H9 (cell line): ENCODE measurements around the gene CTPS1. TPM values are rescaled to one million over a fixed set of nuclear protein-coding genes. Genes with fewer than 3 reads are reported as not detected.

ENCODE experiments used
- DNase-seq: peaks from one replicate; pipeline ENCODE4 v3.0.0-alpha.2; 2017
- H2AFZ ChIP-seq: one replicate; pipeline ENCODE4 v1.6.1; 2013; ENCODE audit warnings: mild to moderate bottlenecking, low read length, control low read depth, moderate library complexity
- H2AK5ac ChIP-seq: 2 replicates; pipeline ENCODE4 v1.6.1; 2013; ENCODE audit warnings: low read length, control low read depth, mixed read lengths; ENCODE audit not compliant: insufficient read length
- H2BK120ac ChIP-seq: one replicate; pipeline ENCODE4 v1.6.1; 2013; ENCODE audit warnings: low read depth, mild to moderate bottlenecking, low read length, control low read depth, inconsistent platforms; ENCODE audit not compliant: poor library complexity, severe bottlenecking
- H2BK12ac ChIP-seq: 2 replicates; pipeline ENCODE4 v1.6.1; 2013; ENCODE audit warnings: low read length, control low read depth, mixed read lengths, low read depth; ENCODE audit not compliant: insufficient read length
- H2BK15ac ChIP-seq: 2 replicates; pipeline ENCODE4 v1.6.1; 2013; ENCODE audit warnings: low read depth, low read length, control low read depth
- H2BK20ac ChIP-seq: one replicate; pipeline ENCODE4 v1.6.1; 2013; ENCODE audit warnings: low read depth, mild to moderate bottlenecking, low read length, control low read depth, inconsistent platforms; ENCODE audit not compliant: poor library complexity, severe bottlenecking
- H2BK5ac ChIP-seq: 2 replicates; pipeline ENCODE4 v1.6.1; 2013; ENCODE audit warnings: low read length, control low read depth, mixed read lengths; ENCODE audit not compliant: insufficient read length
- H3K14ac ChIP-seq: 2 replicates; pipeline ENCODE4 v1.6.1; 2013; ENCODE audit warnings: low read length, control low read depth; ENCODE audit not compliant: insufficient read depth
- H3K18ac ChIP-seq: 2 replicates; pipeline ENCODE4 v1.6.1; 2013; ENCODE audit warnings: low read depth, mild to moderate bottlenecking, mixed read lengths, low read length, control low read depth; ENCODE audit not compliant: insufficient read length
- H3K23ac ChIP-seq: 2 replicates; pipeline ENCODE4 v1.6.1; 2013; ENCODE audit warnings: low read length, control low read depth, mixed read lengths, low read depth; ENCODE audit not compliant: insufficient read length
- H3K23me2 ChIP-seq: 2 replicates; pipeline ENCODE4 v1.6.1; 2013; ENCODE audit warnings: low read depth, mild to moderate bottlenecking, mixed read lengths, low read length, control low read depth; ENCODE audit not compliant: insufficient read length, poor library complexity, severe bottlenecking
- H3K27ac ChIP-seq: 2 replicates; pipeline ENCODE4 v1.5.1; 2013; ENCODE audit warnings: low read length, control low read depth, mixed read lengths, low read depth; ENCODE audit not compliant: insufficient read length
- H3K27me3 ChIP-seq: 2 replicates; pipeline ENCODE4 v1.6.1; 2013; ENCODE audit warnings: low read length, control low read depth, inconsistent platforms; ENCODE audit not compliant: insufficient read depth
- H3K4ac ChIP-seq: 2 replicates; pipeline ENCODE4 v1.6.1; 2013; ENCODE audit warnings: low read depth, mild to moderate bottlenecking, control low read depth, inconsistent platforms, low read length, moderate library complexity
- H3K4me1 ChIP-seq: 2 replicates; pipeline ENCODE4 v1.6.1; 2013; ENCODE audit warnings: low read length, control low read depth, inconsistent platforms; ENCODE audit not compliant: insufficient read depth
- H3K4me2 ChIP-seq: 2 replicates; pipeline ENCODE4 v1.6.1; 2013; ENCODE audit warnings: low read length, control low read depth, mixed read lengths; ENCODE audit not compliant: insufficient read length, insufficient read depth
- H3K56ac ChIP-seq: 2 replicates; pipeline ENCODE4 v1.6.1; 2013; ENCODE audit warnings: low read depth, mild to moderate bottlenecking, mixed read lengths, low read length, control low read depth; ENCODE audit not compliant: insufficient read length
- H3K79me1 ChIP-seq: 2 replicates; pipeline ENCODE4 v1.6.1; 2013; ENCODE audit warnings: low read depth, mild to moderate bottlenecking, moderate library complexity, low read length, control low read depth, inconsistent platforms; ENCODE audit not compliant: insufficient read depth, poor library complexity, severe bottlenecking
- H3K79me2 ChIP-seq: 2 replicates; pipeline ENCODE4 v1.6.1; 2013; ENCODE audit warnings: low read length, control low read depth, inconsistent platforms; ENCODE audit not compliant: insufficient read depth
- H3K9ac ChIP-seq: 2 replicates; pipeline ENCODE4 v1.6.1; 2013; ENCODE audit warnings: low read length, control low read depth, mixed read lengths; ENCODE audit not compliant: insufficient read length; ENCODE audit errors: extremely low read depth
- H3K9me3 ChIP-seq: one replicate; pipeline ENCODE4 v1.6.1; 2013; ENCODE audit warnings: low read depth, low read length, inconsistent platforms; ENCODE audit not compliant: control insufficient read depth
- H3T11ph ChIP-seq: one replicate; pipeline ENCODE4 v1.6.1; 2013; ENCODE audit warnings: mild to moderate bottlenecking, low read length, control low read depth, inconsistent platforms
- H4K20me1 ChIP-seq: one replicate; pipeline ENCODE4 v1.6.1; 2013; ENCODE audit not compliant: control insufficient read depth, insufficient read length, insufficient read depth
- H4K5ac ChIP-seq: 2 replicates; pipeline ENCODE4 v1.6.1; 2013; ENCODE audit warnings: low read depth, mild to moderate bottlenecking, mixed read lengths, low read length, control low read depth; ENCODE audit not compliant: insufficient read length
- H4K8ac ChIP-seq: replicated peaks from 2 replicates; pipeline ENCODE4 v1.6.1; 2013; ENCODE audit warnings: low read length, control low read depth, mixed read lengths, low read depth; ENCODE audit not compliant: insufficient read length
- H4K91ac ChIP-seq: 2 replicates; pipeline ENCODE4 v1.6.1; 2013; ENCODE audit warnings: low read depth, mild to moderate bottlenecking, moderate library complexity, mixed read lengths, low read length, control low read depth; ENCODE audit not compliant: insufficient read length
- H3K27ac Mint-ChIP-seq, 3 experiments: 2 replicates in 2 of 3; 3 replicates in 1 of 3; pipeline ENCODE4 v1.8.0; 2020 to 2021; ENCODE audit warnings: mixed read lengths in 3 of 3, mild to moderate bottlenecking in 1 of 3, moderate library complexity in 1 of 3
- H3K27me3 Mint-ChIP-seq: 2 replicates; pipeline ENCODE4 v1.8.0; 2021; ENCODE audit warnings: low read depth, mild to moderate bottlenecking, moderate library complexity, mixed read lengths
- H3K36me3 Mint-ChIP-seq, 3 experiments: 2 replicates in 2 of 3; 3 replicates in 1 of 3; pipeline ENCODE4 v1.8.0; 2020 to 2021; ENCODE audit warnings: low read depth in 3 of 3, mixed read lengths in 3 of 3; ENCODE audit not compliant: insufficient read depth in 1 of 3
- H3K4me1 Mint-ChIP-seq, 2 experiments: 2 replicates each; pipeline ENCODE4 v1.8.0; 2020; ENCODE audit warnings: mixed read lengths in 2 of 2
- H3K4me3 Mint-ChIP-seq, 2 experiments: 2 replicates in 1 of 2; 3 replicates in 1 of 2; pipeline ENCODE4 v1.8.0; 2020 to 2021; ENCODE audit warnings: mild to moderate bottlenecking in 2 of 2, mixed read lengths in 2 of 2, moderate library complexity in 1 of 2
- H3K9me3 Mint-ChIP-seq, 2 experiments: 2 replicates in 1 of 2; 3 replicates in 1 of 2; pipeline ENCODE4 v1.8.0; 2020; ENCODE audit warnings: mild to moderate bottlenecking in 2 of 2, mixed read lengths in 2 of 2, moderate library complexity in 1 of 2
- CTCF ChIP-seq: fragments of 200-600 bp; sonication (generic); conservative IDR thresholded peaks from 3 replicates; pipeline ENCODE4 v1.8.0; 2021; ENCODE audit warnings: antibody characterized with exemption, mild to moderate bottlenecking
- WGBS: extraction: QIAGEN DNeasy Blood & Tissue Kit; methylation state at CpG from one replicate; pipeline ENCODE4 v1.1.7; 2013; ENCODE audit warnings: missing lambda C conversion rate, low lambda C conversion rate, mixed read lengths; ENCODE audit not compliant: insufficient read length; ENCODE audit errors: extremely low coverage; 5-methylcytosine and 5-hydroxymethylcytosine counted together
- total RNA-seq: library from RNA; stranded (reverse); gene quantifications from 2 replicates; pipeline ENCODE4 v1.2.1, GENCODE V29; 2021

CTPS1 gene
- total RNA-seq, 1 experiment from 2014 or later, result 105 TPM

- no peak for DNase-seq
- H3K27ac ChIP-seq, result no peak overlapping the region
- H3K27ac Mint-ChIP-seq, result peak overlapping the region in 2 of 3 experiments; percentile 36 to 86; a peak in 5 of 7 replicates
Measured at GRCh38 chr1:40980068-40980452, 564 bp downstream of the CTPS1 start.

More at GRCh38 chr1:40980068-40980452, 564 bp downstream of the CTPS1 start:
- no peak overlapping the region for H2BK120ac ChIP-seq
- no peak overlapping the region for H4K91ac ChIP-seq
- peaks cover 6% of the 10 kb centered on the region for H3K4me1 ChIP-seq
- H3K4me2 ChIP-seq, result peak overlapping the region; percentile 98
- no peak overlapping the region for H2BK5ac ChIP-seq
- H4K20me1 ChIP-seq, result no peaks in the 10 kb centered on the region
- H3K23ac ChIP-seq, result no peak overlapping the region
- no peak overlapping the region for H3K4ac ChIP-seq
- H3K79me1 ChIP-seq, result no peaks in the 10 kb centered on the region
- no peak overlapping the region for H4K8ac ChIP-seq
- H4K5ac ChIP-seq, result no peak overlapping the region
- H3K18ac ChIP-seq, result peak overlapping the region; percentile 69
- no peak overlapping the region for H2BK12ac ChIP-seq
- no peak overlapping the region for H2AFZ ChIP-seq
- H2AK5ac ChIP-seq, result no peak overlapping the region
- H3K23me2 ChIP-seq, result peaks cover 7% of the 10 kb centered on the region
- Mint-ChIP-seq H3K36me3 (peaks cover 13 to 25% (median 21%) of the 10 kb centered on the region in 3 experiments; a peak in 6 of 7 replicates), H3K27me3 (no peaks in the 10 kb centered on the region), H3K4me3 (peak overlapping the region; percentile 79 to 85), H3K4me1 (peaks cover 18 to 24% of the 10 kb centered on the region in 2 experiments), H3K9me3 (no peaks in the 10 kb centered on the region)
- H3K14ac ChIP-seq, result peak overlapping the region; percentile 90
- H3T11ph ChIP-seq, result no peak overlapping the region
- peaks cover 20% of the 10 kb centered on the region; the same call in 1 of the 2 replicates for H3K79me2 ChIP-seq
- no peaks in the 10 kb centered on the region for H3K27me3 ChIP-seq
- H3K9ac ChIP-seq, result peak overlapping the region; percentile 81
- no peak overlapping the region for H3K56ac ChIP-seq
- no peak overlapping the region for H2BK20ac ChIP-seq
- H3K9me3 ChIP-seq, result no peaks in the 10 kb centered on the region
- no CpG with 5 or more reads among the region's 50 CpGs for WGBS
- no peak for TF ChIP-seq CTCF
- H2BK15ac ChIP-seq, result no peak overlapping the region
